ENCODE data around the gene OR51I1.

DNA sequence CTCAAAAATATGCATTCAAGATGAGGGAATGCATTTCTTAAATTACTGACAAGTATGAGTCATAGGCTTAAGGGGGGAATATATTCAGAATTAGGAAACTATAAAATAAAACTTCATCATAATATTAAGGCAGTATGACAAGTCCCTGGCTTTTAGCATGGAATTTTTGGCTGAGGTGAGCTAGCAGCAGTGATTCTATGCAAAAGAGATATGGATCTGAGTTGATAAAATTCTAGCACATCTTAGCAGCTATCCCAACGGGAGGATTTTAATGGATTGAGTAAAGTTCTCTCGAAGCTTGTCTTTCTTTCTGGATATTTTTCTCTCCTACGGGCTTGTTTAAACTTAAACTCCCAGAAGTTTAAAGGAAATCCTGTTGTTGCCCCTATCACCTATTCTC is 18.2 kb downstream of the OR51I1 start:
- TF ChIP-seq ZNF616 (CRISPR knock-in tag; IDR thresholded peaks at IDR 0.05; ENCODE audit: low read depth) (no peak), ELF4 (CRISPR knock-in tag; IDR thresholded peaks at IDR 0.05; ENCODE audit: borderline replicate concordance) (no peak), TBP (CRISPR knock-in tag; IDR thresholded peaks at IDR 0.05) (no peak), SIN3A (IDR thresholded peaks at IDR 0.05; ENCODE audit: borderline replicate concordance, low read depth, low read length) (no peak), FOSL1 (CRISPR knock-in tag; IDR thresholded peaks at IDR 0.05; ENCODE audit: borderline replicate concordance) (no peak)
- TF ChIP-seq, protein P1, sequence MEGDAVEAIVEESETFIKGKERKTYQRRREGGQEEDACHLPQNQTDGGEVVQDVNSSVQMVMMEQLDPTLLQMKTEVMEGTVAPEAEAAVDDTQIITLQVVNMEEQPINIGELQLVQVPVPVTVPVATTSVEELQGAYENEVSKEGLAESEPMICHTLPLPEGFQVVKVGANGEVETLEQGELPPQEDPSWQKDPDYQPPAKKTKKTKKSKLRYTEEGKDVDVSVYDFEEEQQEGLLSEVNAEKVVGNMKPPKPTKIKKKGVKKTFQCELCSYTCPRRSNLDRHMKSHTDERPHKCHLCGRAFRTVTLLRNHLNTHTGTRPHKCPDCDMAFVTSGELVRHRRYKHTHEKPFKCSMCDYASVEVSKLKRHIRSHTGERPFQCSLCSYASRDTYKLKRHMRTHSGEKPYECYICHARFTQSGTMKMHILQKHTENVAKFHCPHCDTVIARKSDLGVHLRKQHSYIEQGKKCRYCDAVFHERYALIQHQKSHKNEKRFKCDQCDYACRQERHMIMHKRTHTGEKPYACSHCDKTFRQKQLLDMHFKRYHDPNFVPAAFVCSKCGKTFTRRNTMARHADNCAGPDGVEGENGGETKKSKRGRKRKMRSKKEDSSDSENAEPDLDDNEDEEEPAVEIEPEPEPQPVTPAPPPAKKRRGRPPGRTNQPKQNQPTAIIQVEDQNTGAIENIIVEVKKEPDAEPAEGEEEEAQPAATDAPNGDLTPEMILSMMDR (CRISPR knock-in tag; IDR thresholded peaks at IDR 0.05), result no peak
- TF ChIP-seq, protein P2, sequence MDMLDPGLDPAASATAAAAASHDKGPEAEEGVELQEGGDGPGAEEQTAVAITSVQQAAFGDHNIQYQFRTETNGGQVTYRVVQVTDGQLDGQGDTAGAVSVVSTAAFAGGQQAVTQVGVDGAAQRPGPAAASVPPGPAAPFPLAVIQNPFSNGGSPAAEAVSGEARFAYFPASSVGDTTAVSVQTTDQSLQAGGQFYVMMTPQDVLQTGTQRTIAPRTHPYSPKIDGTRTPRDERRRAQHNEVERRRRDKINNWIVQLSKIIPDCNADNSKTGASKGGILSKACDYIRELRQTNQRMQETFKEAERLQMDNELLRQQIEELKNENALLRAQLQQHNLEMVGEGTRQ (IDR thresholded peaks at IDR 0.05; ENCODE audit: low read depth, low read length), result no peak
- TF ChIP-seq, protein P2 (CRISPR knock-in tag; IDR thresholded peaks at IDR 0.05; ENCODE audit: borderline replicate concordance), result no peak

All from HepG2 (cell line).